ENCODE data around the gene TGM6. TPM values are rescaled to one million over a fixed set of nuclear protein-coding genes. Genes with fewer than 3 reads are reported as not detected.

TGM6 gene
- total and polyA plus RNA-seq, 4 donors = not detected

DNA sequence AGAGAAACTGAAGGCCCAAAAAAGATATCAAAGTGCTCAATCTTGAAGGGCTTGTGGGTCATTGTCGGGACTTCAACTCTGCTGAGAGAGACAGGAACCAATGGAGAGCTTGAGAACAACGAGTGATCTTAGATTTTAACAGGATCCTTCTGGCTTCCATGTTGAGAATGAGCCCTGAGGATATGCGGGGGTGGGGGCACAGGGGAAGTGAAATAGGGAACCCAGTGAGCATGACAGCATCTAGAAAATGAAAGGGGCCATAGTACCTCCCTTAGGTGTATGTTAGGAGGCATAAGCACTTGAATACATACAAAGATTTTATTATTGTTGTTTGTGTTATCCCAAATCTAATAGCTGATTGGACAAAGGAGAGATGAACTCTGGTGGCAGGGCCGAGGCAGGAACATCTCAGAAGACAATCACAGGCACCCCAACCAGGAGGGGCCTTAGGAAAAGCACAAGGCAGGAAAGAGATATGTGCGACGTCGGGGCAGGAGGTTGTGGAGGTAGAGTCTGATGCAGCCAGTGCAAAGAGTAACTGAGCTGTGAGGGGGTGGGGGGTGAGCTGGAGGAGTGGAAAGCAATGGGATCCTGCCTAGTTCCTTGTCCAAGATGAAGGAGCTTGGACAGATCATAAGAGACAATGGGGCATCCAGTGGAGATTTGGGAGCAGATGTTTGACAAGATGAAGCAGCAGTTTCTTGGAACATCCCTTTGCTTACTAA is 10.4 kb downstream of the TGM6 start:
- Histone ChIP-seq H3K27me3 (ENCODE audit: control insufficient read depth, insufficient read depth, low read length) (no peaks in the 10 kb centered on the region), H3K27ac (ENCODE audit: low read depth, low read length) (no peak overlapping the region), H3K9me3 (ENCODE audit: control insufficient read depth, insufficient read depth, low read length) (no peaks in the 10 kb centered on the region), H3K36me3 (ENCODE audit: control insufficient read depth, insufficient read depth, low read length) (no peaks in the 10 kb centered on the region), H3K4me3 (ENCODE audit: low read depth, low read length) (no peak overlapping the region), H3K4me1 (ENCODE audit: control insufficient read depth, insufficient read depth, low read length) (no peaks in the 10 kb centered on the region)
- 83% methylated on average over 7 of the region's 7 CpGs for WGBS (ENCODE audit: insufficient coverage)
- DNase-seq (ENCODE audit: low read depth in 4 of 6, low spot score in 6 of 6) = no peak

DNA sequence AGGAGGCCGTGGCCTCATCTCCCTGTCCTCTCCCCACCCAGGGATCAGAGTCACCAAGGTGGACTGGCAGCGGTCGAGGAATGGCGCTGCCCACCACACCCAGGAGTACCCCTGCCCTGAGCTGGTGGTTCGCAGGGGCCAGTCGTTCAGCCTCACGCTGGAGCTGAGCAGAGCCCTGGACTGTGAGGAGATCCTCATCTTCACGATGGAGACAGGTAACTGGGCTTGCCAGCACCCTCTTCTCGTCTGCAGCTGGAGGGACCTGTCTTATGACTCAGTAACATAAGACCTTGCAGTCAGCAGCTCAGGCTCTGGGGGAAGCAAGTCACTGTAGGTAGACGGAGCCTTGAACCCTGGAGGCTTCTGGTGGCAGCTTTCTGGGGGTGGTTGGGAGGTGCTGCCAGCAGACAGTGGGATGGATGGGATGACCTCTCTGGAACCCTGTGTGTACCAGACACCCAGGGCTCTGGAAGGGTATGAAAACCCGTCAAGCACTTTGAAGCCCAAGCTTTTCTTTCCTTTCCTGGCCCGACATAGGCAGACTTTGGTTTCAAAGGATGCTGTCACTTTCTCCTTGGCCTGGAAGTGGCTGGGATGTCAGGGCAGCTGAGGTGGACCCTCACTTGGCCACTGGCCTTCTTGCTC is 13.8 kb downstream of the TGM6 start:
- Histone ChIP-seq H3K9me3 (ENCODE audit: control insufficient read depth, insufficient read depth, low read length) (no peaks in the 10 kb centered on the region), H3K4me1 (ENCODE audit: control insufficient read depth, insufficient read depth, low read length) (no peaks in the 10 kb centered on the region), H3K4me3 (ENCODE audit: low read depth, low read length) (no peak overlapping the region), H3K27ac (ENCODE audit: low read depth, low read length) (no peak overlapping the region), H3K27me3 (ENCODE audit: control insufficient read depth, insufficient read depth, low read length) (no peaks in the 10 kb centered on the region), H3K36me3 (ENCODE audit: control insufficient read depth, insufficient read depth, low read length) (no peaks in the 10 kb centered on the region)
- WGBS (ENCODE audit: insufficient coverage) = 94% methylated on average over 11 of the region's 12 CpGs
- no peak for DNase-seq (ENCODE audit: low read depth in 4 of 6, low spot score in 6 of 6)

DNA sequence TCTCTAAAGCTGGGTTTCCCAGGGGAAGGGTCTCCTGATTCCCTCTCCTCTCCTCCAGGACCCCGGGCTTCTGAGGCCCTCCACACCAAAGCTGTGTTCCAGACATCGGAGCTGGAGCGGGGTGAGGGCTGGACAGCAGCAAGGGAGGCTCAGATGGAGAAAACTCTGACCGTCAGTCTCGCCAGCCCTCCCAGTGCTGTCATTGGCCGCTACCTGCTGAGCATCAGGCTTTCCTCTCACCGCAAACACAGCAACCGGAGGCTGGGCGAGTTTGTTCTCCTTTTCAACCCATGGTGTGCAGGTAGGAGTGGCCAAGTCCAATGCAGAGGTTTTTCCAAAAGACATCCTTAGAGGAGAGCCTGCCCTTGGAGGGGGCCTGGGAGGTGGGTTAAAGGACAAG is 14.4 kb downstream of the TGM6 start:
- no peaks in the 10 kb centered on the region for H3K4me1 ChIP-seq (ENCODE audit: control insufficient read depth, insufficient read depth, low read length)
- H3K4me3 ChIP-seq (ENCODE audit: low read depth, low read length) = no peak overlapping the region
- no peaks in the 10 kb centered on the region for H3K9me3 ChIP-seq (ENCODE audit: control insufficient read depth, insufficient read depth, low read length)
- H3K27me3 ChIP-seq (ENCODE audit: control insufficient read depth, insufficient read depth, low read length) = no peaks in the 10 kb centered on the region
- H3K27ac ChIP-seq (ENCODE audit: low read depth, low read length) = no peak overlapping the region
- DNase-seq (ENCODE audit: low read depth in 4 of 6, low spot score in 6 of 6) = no peak
- WGBS (ENCODE audit: insufficient coverage) = 84% methylated on average over 9 of the region's 9 CpGs
- no peaks in the 10 kb centered on the region for H3K36me3 ChIP-seq (ENCODE audit: control insufficient read depth, insufficient read depth, low read length)

DNA sequence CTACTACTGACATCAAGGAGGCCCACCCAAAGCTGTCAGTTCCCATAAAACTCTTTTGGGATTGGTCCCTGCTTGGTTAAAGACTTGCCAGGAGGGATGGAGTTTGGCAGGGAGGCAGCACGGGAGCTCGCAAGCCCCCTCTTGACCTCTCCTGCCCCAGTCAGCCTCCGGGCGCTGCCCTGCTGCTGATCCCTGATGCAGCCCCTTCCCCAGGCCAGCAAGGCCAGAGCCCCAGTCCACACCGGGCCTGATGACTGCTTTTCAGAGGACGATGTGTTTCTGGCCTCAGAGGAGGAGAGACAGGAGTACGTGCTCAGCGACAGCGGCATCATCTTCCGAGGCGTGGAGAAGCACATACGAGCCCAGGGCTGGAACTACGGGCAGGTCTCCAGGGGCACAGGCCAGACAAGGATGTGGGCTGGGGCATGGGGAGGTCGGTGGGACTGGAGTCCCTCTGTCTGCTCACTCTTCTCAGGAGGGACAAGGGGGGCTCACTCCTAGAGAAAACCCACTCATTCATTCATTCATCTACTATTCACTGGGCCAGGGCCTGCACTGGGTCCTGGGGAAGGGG is 15.6 kb downstream of the TGM6 start:
- DNase-seq (ENCODE audit: low read depth in 4 of 6, low spot score in 6 of 6) = no peak
- Histone ChIP-seq H3K27ac (ENCODE audit: low read depth, low read length) (no peak overlapping the region), H3K36me3 (ENCODE audit: control insufficient read depth, insufficient read depth, low read length) (no peaks in the 10 kb centered on the region), H3K27me3 (ENCODE audit: control insufficient read depth, insufficient read depth, low read length) (no peaks in the 10 kb centered on the region), H3K4me3 (ENCODE audit: low read depth, low read length) (no peak overlapping the region), H3K4me1 (ENCODE audit: control insufficient read depth, insufficient read depth, low read length) (no peaks in the 10 kb centered on the region), H3K9me3 (ENCODE audit: control insufficient read depth, insufficient read depth, low read length) (no peaks in the 10 kb centered on the region)
- WGBS (ENCODE audit: insufficient coverage) = 92% methylated on average over 13 of the region's 14 CpGs

DNA sequence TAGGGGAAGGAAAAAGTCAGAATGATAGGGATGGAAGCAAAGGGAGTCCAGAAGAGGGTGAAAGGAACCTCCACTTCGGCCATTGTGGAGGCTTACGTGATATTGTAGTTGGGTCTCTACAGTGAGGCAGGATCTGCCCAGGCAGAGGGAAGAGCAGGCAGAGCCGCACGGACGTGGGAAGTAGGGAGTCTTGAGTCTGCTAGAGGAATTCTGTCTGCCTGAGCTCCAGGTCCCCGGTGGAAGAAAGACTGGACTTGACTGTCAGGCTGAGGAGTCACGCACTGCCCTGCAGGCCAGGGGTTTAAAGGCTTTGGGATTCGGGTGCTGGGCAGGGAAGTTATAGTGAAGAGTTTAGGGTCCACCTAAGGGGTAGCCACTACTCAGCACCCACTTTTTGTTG is 16.4 kb downstream of the TGM6 start:
- no peaks in the 10 kb centered on the region for H3K9me3 ChIP-seq (ENCODE audit: control insufficient read depth, insufficient read depth, low read length)
- no peak for DNase-seq (ENCODE audit: low read depth in 4 of 6, low spot score in 6 of 6)
- 89% methylated on average over 6 of the region's 8 CpGs for WGBS (ENCODE audit: insufficient coverage)

DNA sequence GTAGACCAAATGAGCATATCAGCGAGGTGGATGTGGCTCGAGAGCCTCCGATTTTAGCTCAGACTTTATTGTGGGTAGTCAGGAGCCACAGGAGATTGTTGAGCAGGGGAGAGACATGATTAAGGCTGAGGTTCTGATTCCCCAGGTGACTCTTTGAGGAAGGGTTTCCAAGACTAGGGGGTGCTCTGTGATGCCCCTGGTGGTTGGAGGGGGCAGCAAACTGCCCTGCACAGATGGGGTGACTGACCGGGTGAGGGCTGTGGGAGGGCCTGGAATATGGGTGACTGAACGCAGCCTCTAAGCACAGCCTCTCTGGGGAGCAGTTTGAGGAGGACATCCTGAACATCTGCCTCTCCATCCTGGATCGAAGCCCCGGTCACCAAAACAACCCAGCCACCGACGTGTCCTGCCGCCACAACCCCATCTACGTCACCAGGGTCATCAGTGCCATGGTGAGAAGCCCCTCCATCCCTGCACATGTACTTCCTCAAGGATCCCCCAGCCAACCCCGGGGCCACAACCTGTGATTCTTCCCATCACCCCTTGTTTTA is 17.0 kb downstream of the TGM6 start:
- Histone ChIP-seq H3K27me3 (ENCODE audit: control insufficient read depth, insufficient read depth, low read length) (no peaks in the 10 kb centered on the region), H3K4me3 (ENCODE audit: low read depth, low read length) (no peak overlapping the region), H3K27ac (ENCODE audit: low read depth, low read length) (no peak overlapping the region), H3K4me1 (ENCODE audit: control insufficient read depth, insufficient read depth, low read length) (no peaks in the 10 kb centered on the region), H3K9me3 (ENCODE audit: control insufficient read depth, insufficient read depth, low read length) (no peaks in the 10 kb centered on the region), H3K36me3 (ENCODE audit: control insufficient read depth, insufficient read depth, low read length) (no peaks in the 10 kb centered on the region)
- no peak for DNase-seq (ENCODE audit: low read depth in 4 of 6, low spot score in 6 of 6)
- WGBS (ENCODE audit: insufficient coverage) = 91% methylated on average over 11 of the region's 12 CpGs

More for the DNA sequence above, 16.4 kb downstream of the TGM6 start:
- Histone ChIP-seq H3K4me3 (ENCODE audit: low read depth, low read length) (no peak overlapping the region), H3K4me1 (ENCODE audit: control insufficient read depth, insufficient read depth, low read length) (no peaks in the 10 kb centered on the region), H3K36me3 (ENCODE audit: control insufficient read depth, insufficient read depth, low read length) (no peaks in the 10 kb centered on the region), H3K27ac (ENCODE audit: low read depth, low read length) (no peak overlapping the region), H3K27me3 (ENCODE audit: control insufficient read depth, insufficient read depth, low read length) (no peaks in the 10 kb centered on the region)

DNA sequence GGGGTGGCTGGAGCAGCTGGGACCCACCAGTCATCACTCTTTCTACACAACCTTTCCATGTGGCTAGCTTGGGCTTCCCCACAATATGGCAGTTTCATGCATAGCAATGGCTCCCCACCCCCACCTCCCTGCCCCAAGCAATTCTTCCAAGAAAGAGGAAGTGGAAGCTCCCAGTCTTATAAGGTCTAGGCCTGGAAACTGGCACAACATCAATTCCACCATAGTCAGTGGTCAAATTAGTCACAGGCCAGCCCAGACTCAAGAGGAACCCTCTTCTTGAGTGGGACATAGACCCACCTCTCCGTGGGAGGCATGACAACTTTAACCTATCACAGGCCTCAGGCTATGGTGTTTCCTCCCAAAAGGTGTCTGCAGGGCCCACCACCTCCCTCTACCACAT is 17.7 kb downstream of the TGM6 start:
- no peak overlapping the region for H3K4me3 ChIP-seq (ENCODE audit: low read depth, low read length)
- no peaks in the 10 kb centered on the region for H3K27me3 ChIP-seq (ENCODE audit: control insufficient read depth, insufficient read depth, low read length)
- no peak for DNase-seq (ENCODE audit: low read depth in 4 of 6, low spot score in 6 of 6)
- no peaks in the 10 kb centered on the region for H3K9me3 ChIP-seq (ENCODE audit: control insufficient read depth, insufficient read depth, low read length)
- H3K27ac ChIP-seq (ENCODE audit: low read depth, low read length) = no peak overlapping the region
- H3K36me3 ChIP-seq (ENCODE audit: control insufficient read depth, insufficient read depth, low read length) = no peaks in the 10 kb centered on the region
- no peaks in the 10 kb centered on the region for H3K4me1 ChIP-seq (ENCODE audit: control insufficient read depth, insufficient read depth, low read length)
- WGBS (ENCODE audit: insufficient coverage) = no CpG with 5 or more reads among the region's 1 CpG

DNA sequence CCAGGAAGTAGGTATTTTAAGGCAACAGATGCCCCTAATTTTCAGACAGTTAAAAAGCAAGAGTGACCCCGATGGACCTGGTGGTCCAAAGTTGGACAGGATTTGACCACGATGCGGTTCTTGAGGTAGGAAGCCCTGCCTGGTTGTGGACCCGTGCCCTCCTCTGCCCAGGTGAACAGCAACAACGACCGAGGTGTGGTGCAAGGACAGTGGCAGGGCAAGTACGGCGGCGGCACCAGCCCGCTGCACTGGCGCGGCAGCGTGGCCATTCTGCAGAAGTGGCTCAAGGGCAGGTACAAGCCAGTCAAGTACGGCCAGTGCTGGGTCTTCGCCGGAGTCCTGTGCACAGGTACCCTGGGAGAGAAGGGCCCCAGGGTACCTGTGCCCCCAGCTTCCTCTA is 18.7 kb downstream of the TGM6 start:
- Histone ChIP-seq H3K4me3 (ENCODE audit: low read depth, low read length) (no peak overlapping the region), H3K27me3 (ENCODE audit: control insufficient read depth, insufficient read depth, low read length) (no peaks in the 10 kb centered on the region), H3K27ac (ENCODE audit: low read depth, low read length) (no peak overlapping the region), H3K9me3 (ENCODE audit: control insufficient read depth, insufficient read depth, low read length) (no peaks in the 10 kb centered on the region), H3K4me1 (ENCODE audit: control insufficient read depth, insufficient read depth, low read length) (no peaks in the 10 kb centered on the region), H3K36me3 (ENCODE audit: control insufficient read depth, insufficient read depth, low read length) (no peaks in the 10 kb centered on the region)
- DNase-seq (ENCODE audit: low read depth in 4 of 6, low spot score in 6 of 6) = no peak
- WGBS (ENCODE audit: insufficient coverage) = 94% methylated on average over 16 of the region's 16 CpGs

DNA sequence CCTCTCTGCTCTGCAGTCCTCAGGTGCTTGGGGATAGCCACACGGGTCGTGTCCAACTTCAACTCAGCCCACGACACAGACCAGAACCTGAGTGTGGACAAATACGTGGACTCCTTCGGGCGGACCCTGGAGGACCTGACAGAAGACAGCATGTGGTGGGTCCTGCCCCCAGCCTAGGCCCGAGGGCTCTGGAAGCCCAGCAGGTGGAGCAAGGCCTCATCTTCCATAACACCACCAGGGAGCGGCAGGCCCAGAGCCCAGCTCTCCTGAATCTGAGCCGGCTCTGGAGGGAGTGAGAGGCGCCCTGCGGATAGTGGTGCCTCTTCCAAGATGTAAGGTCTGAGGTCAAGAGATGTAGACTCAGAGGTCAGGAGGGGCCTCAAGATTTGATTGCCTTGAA is 19.6 kb downstream of the TGM6 start:
- Histone ChIP-seq H3K27me3 (ENCODE audit: control insufficient read depth, insufficient read depth, low read length) (no peaks in the 10 kb centered on the region), H3K4me1 (ENCODE audit: control insufficient read depth, insufficient read depth, low read length) (no peaks in the 10 kb centered on the region), H3K36me3 (ENCODE audit: control insufficient read depth, insufficient read depth, low read length) (no peaks in the 10 kb centered on the region), H3K27ac (ENCODE audit: low read depth, low read length) (no peak overlapping the region), H3K9me3 (ENCODE audit: control insufficient read depth, insufficient read depth, low read length) (peaks cover 1% of the 10 kb centered on the region), H3K4me3 (ENCODE audit: low read depth, low read length) (no peak overlapping the region)
- DNase-seq (ENCODE audit: low read depth in 4 of 6, low spot score in 6 of 6) = no peak
- 86% methylated on average over 10 of the region's 11 CpGs for WGBS (ENCODE audit: insufficient coverage)

Data from spinal cord (tissue), 10 donors.